GM12865 (cell line): ENCODE results near the gene ZBTB42.

Experiments used
- DNase-seq: peaks from one replicate; pipeline ENCODE4 v3.0.0; 2010; ENCODE audit warnings: low read depth
- H3K4me3 ChIP-seq: 2 replicates; pipeline ENCODE4 v1.5.1; 2011; ENCODE audit warnings: mild to moderate bottlenecking, low read depth, low read length, control low read depth
- CTCF ChIP-seq: IDR thresholded peaks from 2 replicates; pipeline ENCODE4 v1.5.1; 2011; ENCODE audit warnings: low read length, control low read depth, low read depth, inconsistent platforms; ENCODE audit not compliant: insufficient read depth; ENCODE audit errors: missing control alignments

ZBTB42 gene

GRCh38 chr14:104817930-104818713, 17.2 kb downstream of the ZBTB42 start:
- TF ChIP-seq CTCF, result no peak
- DNase-seq, result no peak
- no peak overlapping the region for H3K4me3 ChIP-seq

GRCh38 chr14:104818714-104819161, 17.8 kb downstream of the ZBTB42 start:
- no peak for DNase-seq
- TF ChIP-seq CTCF, result no peak
- H3K4me3 ChIP-seq, result no peak overlapping the region

- TF ChIP-seq CTCF, result no peak
- H3K4me3 ChIP-seq, result no peak overlapping the region
- no peak for DNase-seq
Observed at GRCh38 chr14:104819361-104819781, 18.5 kb downstream of the ZBTB42 start.

- H3K4me3 ChIP-seq, result no peak overlapping the region
- DNase-seq, result no peak
- TF ChIP-seq CTCF, result no peak
Observed at GRCh38 chr14:104820669-104821228, 19.8 kb downstream of the ZBTB42 start.

GRCh38 chr14:104821229-104821945, 20.5 kb downstream of the ZBTB42 start:
- no peak for DNase-seq

More at GRCh38 chr14:104821229-104821945, 20.5 kb downstream of the ZBTB42 start:
- no peak overlapping the region for H3K4me3 ChIP-seq
- no peak for TF ChIP-seq CTCF
